Osteocyte (in vitro differentiated cells): Measurements from ENCODE around the gene EVA1C. TPM values are rescaled to one million over a fixed set of nuclear protein-coding genes. Genes with fewer than 3 reads are reported as not detected.

Experiments
- DNase-seq: peaks from one replicate; pipeline ENCODE4 v3.0.0; 2021; ENCODE audit warnings: mixed read lengths; ENCODE audit not compliant: unreplicated experiment; ENCODE audit errors: extremely low spot score
- H3K27ac Mint-ChIP-seq: one replicate; pipeline ENCODE4 v1.8.0; 2021; ENCODE audit warnings: mild to moderate bottlenecking, mixed read lengths; ENCODE audit not compliant: unreplicated experiment
- H3K27me3 Mint-ChIP-seq: one replicate; pipeline ENCODE4 v1.8.0; 2021; ENCODE audit warnings: mixed read lengths; ENCODE audit not compliant: unreplicated experiment
- H3K36me3 Mint-ChIP-seq: one replicate; pipeline ENCODE4 v1.8.0; 2021; ENCODE audit warnings: mixed read lengths; ENCODE audit not compliant: unreplicated experiment
- H3K4me1 Mint-ChIP-seq: one replicate; pipeline ENCODE4 v1.8.0; 2021; ENCODE audit warnings: mixed read lengths; ENCODE audit not compliant: unreplicated experiment
- H3K4me3 Mint-ChIP-seq: one replicate; pipeline ENCODE4 v1.8.0; 2021; ENCODE audit warnings: mild to moderate bottlenecking, moderate library complexity, mixed read lengths; ENCODE audit not compliant: unreplicated experiment
- H3K9me3 Mint-ChIP-seq: one replicate; pipeline ENCODE4 v1.8.0; 2021; ENCODE audit warnings: mixed read lengths; ENCODE audit not compliant: unreplicated experiment
- total RNA-seq: library from RNA; stranded (reverse); gene quantifications from 2 replicates; pipeline ENCODE4 v1.2.1, GENCODE V29; 2021
- TF ChIP-seq, protein P1 (sequence below): fragments of 200-600 bp; sonication (generic); IDR thresholded peaks from 2 replicates; pipeline ENCODE4 v1.5.0; 2021; ENCODE audit warnings: antibody characterized with exemption, mild to moderate bottlenecking, moderate library complexity

Gene EVA1C
- total RNA-seq, 1 donor from 2014 or later: 3.0 TPM

DNA sequence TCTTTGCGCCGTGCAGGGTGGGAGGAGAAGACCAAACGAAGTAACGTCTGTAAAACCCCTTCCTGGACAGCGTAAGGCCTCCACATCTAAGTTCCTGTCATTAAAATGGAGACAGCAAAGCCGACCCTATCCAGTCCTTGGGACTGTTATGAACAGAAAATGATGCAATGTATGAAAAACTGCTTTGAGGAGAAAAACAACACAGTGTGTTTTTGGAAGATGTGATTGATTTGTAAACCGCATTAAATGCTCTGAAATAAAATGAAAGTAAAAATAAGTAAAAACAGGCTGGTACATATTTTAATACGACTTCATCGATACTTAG is 18.9 kb upstream of the EVA1C start:
- H3K9me3 Mint-ChIP-seq: no peaks in the 10 kb centered on the region
- TF ChIP-seq, protein P1, sequence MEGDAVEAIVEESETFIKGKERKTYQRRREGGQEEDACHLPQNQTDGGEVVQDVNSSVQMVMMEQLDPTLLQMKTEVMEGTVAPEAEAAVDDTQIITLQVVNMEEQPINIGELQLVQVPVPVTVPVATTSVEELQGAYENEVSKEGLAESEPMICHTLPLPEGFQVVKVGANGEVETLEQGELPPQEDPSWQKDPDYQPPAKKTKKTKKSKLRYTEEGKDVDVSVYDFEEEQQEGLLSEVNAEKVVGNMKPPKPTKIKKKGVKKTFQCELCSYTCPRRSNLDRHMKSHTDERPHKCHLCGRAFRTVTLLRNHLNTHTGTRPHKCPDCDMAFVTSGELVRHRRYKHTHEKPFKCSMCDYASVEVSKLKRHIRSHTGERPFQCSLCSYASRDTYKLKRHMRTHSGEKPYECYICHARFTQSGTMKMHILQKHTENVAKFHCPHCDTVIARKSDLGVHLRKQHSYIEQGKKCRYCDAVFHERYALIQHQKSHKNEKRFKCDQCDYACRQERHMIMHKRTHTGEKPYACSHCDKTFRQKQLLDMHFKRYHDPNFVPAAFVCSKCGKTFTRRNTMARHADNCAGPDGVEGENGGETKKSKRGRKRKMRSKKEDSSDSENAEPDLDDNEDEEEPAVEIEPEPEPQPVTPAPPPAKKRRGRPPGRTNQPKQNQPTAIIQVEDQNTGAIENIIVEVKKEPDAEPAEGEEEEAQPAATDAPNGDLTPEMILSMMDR: no peak
- DNase-seq: no peak
- peaks cover 16% of the 10 kb centered on the region for H3K27me3 Mint-ChIP-seq
- H3K4me3 Mint-ChIP-seq: no peak overlapping the region
- H3K4me1 Mint-ChIP-seq: peaks cover 20% of the 10 kb centered on the region
- no peaks in the 10 kb centered on the region for H3K36me3 Mint-ChIP-seq
- no peak overlapping the region for H3K27ac Mint-ChIP-seq

DNA sequence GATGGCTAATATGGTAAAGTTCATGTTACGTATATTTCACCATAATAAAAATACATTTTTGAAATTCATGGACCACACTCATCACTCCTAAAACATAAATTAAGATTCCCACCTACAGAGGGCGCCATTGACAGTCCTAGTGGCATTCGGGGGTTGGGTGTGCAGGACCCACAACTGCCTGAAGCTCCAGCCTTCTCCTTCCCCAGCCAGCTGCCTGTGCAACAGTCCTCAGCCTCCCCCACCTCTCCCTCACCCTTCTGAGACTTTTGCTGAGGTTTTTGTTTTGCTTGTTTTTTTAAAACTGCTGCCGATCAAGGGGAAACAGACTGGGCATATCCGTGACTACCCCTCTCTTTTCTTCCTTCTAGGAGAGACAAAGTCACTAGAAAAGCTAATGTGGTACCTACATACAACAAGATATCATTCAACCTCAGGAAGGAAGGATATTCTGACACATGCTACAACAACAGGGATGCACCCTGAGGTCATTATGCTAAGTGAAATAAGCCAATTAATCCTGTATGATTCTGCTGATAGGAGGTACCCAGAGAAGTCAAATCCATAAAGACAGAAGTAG is 9.2 kb upstream of the EVA1C start:
- H3K27me3 Mint-ChIP-seq: peaks cover 37% of the 10 kb centered on the region
- TF ChIP-seq, protein P1: peak; percentile 75
- DNase-seq: no peak
- peaks cover 7% of the 10 kb centered on the region for H3K4me1 Mint-ChIP-seq
- no peak overlapping the region for H3K27ac Mint-ChIP-seq
- H3K9me3 Mint-ChIP-seq: no peaks in the 10 kb centered on the region
- no peaks in the 10 kb centered on the region for H3K36me3 Mint-ChIP-seq
- H3K4me3 Mint-ChIP-seq: no peak overlapping the region

DNA sequence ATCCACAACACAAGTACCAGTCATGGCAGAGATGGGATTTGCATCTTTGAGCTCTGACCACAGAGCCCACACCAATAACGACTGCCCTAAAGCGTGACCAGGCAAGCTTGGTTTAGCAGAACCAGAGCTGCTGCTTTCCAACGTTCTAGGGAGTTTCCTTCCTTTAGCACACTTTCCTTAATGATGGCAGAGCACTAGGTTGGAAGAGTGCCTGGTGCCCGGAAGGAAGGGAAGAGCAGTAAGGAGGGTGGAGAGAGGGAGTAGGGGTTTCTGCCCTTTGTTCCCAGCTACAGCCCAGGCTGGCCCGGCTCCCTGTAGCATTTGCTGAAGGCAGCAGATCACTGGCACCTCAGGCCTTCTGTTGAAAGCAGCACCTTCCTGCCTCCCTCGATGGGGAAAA is 6.1 kb upstream of the EVA1C start:
- Mint-ChIP-seq H3K9me3 (no peaks in the 10 kb centered on the region), H3K4me1 (peaks cover 11% of the 10 kb centered on the region)
- TF ChIP-seq, protein P1: no peak

DNA sequence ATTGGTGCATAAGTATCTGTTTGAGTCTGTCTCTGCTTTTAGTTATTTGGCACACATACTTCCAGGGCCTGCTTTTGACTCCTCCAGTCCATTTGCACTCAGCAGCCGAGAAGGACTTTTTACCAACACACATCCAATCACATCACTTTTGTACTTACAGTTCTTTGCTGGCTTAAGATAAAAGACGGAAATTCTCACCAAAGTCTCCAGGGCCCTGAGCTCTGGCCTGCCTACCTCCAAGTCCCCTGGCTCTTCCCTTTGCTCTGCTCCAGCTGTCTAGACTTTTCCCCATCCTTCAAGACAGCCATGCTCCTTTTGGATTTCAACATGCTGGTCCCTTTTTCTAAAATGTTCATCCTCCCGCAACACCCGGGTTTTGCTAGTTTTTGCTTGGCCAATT is 2.2 kb upstream of the EVA1C start:
- H3K4me3 Mint-ChIP-seq: no peak overlapping the region
- H3K9me3 Mint-ChIP-seq: no peaks in the 10 kb centered on the region
- no peaks in the 10 kb centered on the region for H3K36me3 Mint-ChIP-seq
- peaks cover 29% of the 10 kb centered on the region for H3K27me3 Mint-ChIP-seq
- TF ChIP-seq, protein P1: no peak
- DNase-seq: no peak
- peaks cover 22% of the 10 kb centered on the region for H3K4me1 Mint-ChIP-seq
- H3K27ac Mint-ChIP-seq: no peak overlapping the region

More for the DNA sequence above, 6.1 kb upstream of the EVA1C start:
- no peak overlapping the region for H3K27ac Mint-ChIP-seq
- no peak overlapping the region for H3K4me3 Mint-ChIP-seq
- no peak for DNase-seq
- H3K27me3 Mint-ChIP-seq: peaks cover 23% of the 10 kb centered on the region
- H3K36me3 Mint-ChIP-seq: no peaks in the 10 kb centered on the region

DNA sequence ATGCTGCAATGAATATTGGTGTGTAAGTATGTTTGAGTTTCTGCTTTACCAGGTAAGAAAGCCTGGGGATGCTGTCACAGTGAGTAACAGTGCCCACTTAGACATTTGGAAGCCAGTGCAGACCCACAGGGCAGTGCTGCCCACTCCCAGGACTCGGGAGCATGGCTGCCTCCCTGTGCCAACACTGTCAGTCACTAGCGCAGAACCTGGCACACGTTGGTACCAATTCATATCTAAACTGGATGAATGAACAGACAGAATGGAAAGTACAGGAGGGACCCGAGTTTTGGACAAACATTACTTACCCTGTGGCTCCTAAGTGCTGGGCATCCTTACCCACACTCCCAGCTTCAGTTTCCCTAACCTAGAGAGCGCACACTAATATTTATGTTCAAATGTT is 1.6 kb upstream of the EVA1C start:
- no peak for DNase-seq
- H3K36me3 Mint-ChIP-seq: no peaks in the 10 kb centered on the region
- TF ChIP-seq, protein P1: no peak
- H3K4me1 Mint-ChIP-seq: peaks cover 22% of the 10 kb centered on the region
- no peaks in the 10 kb centered on the region for H3K9me3 Mint-ChIP-seq
- no peak overlapping the region for H3K27ac Mint-ChIP-seq
- peaks cover 34% of the 10 kb centered on the region for H3K27me3 Mint-ChIP-seq
- H3K4me3 Mint-ChIP-seq: peak overlapping the region; percentile 80
